SK-N-SH (cell line): ENCODE data around the gene SLC31A1.

Experiments used
- ELF1 ChIP-seq: IDR thresholded peaks from 2 replicates; pipeline ENCODE4 v1.4.0; 2012
- POLR2AphosphoS5 ChIP-seq: IDR thresholded peaks from 2 replicates; pipeline ENCODE4 v1.6.1; 2012; ENCODE audit warnings: low read depth, low read length
- RFX5 ChIP-seq: IDR thresholded peaks from 2 replicates; pipeline ENCODE4 v1.6.1; 2012; ENCODE audit warnings: mild to moderate bottlenecking, improper control_type of control experiment, low read length
- SMC3 ChIP-seq: IDR thresholded peaks from 2 replicates; pipeline ENCODE4 v1.6.1; 2012; ENCODE audit warnings: low read depth, low read length, improper control_type of control experiment
- TAF1 ChIP-seq: IDR thresholded peaks from 2 replicates; pipeline ENCODE4 v1.6.1; 2012; ENCODE audit warnings: low read depth, mild to moderate bottlenecking, low read length, moderate library complexity, borderline replicate concordance
- TCF12 ChIP-seq: IDR thresholded peaks from 2 replicates; pipeline ENCODE4 v1.4.0; 2012
- TF ChIP-seq, protein P1 (sequence below): fragments of 200-600 bp; sonication (generic); IDR thresholded peaks from 2 replicates; pipeline ENCODE4 v1.6.1; 2017; ENCODE audit warnings: antibody characterized with exemption, mild to moderate bottlenecking, moderate library complexity
- TF ChIP-seq, protein P2 (sequence below): IDR thresholded peaks from 2 replicates; pipeline ENCODE4 v1.6.1; 2012; ENCODE audit warnings: mild to moderate bottlenecking, low read depth, low read length, moderate library complexity

DNA sequence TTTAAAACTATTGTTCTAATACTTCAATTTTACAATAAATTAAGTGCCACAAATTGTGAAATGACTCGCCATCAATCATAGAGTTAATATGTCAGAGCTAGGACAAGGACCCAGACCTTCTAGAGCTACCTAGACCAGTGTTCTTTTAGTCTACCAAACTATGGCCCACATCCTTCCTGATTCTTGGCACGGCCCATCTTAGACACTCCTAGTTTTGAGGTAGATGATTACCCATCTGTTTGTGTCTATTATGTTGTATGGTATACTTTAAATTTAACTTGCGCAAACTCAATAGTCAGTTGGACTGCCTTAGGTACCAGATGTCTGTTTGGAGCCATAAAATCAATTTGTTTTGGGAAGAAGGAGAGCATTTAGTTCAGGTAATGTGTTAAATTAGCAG is 36.5 kb downstream of the SLC31A1 start:
- TF ChIP-seq, protein P1, sequence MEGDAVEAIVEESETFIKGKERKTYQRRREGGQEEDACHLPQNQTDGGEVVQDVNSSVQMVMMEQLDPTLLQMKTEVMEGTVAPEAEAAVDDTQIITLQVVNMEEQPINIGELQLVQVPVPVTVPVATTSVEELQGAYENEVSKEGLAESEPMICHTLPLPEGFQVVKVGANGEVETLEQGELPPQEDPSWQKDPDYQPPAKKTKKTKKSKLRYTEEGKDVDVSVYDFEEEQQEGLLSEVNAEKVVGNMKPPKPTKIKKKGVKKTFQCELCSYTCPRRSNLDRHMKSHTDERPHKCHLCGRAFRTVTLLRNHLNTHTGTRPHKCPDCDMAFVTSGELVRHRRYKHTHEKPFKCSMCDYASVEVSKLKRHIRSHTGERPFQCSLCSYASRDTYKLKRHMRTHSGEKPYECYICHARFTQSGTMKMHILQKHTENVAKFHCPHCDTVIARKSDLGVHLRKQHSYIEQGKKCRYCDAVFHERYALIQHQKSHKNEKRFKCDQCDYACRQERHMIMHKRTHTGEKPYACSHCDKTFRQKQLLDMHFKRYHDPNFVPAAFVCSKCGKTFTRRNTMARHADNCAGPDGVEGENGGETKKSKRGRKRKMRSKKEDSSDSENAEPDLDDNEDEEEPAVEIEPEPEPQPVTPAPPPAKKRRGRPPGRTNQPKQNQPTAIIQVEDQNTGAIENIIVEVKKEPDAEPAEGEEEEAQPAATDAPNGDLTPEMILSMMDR: no peak
- TF ChIP-seq, protein P2, sequence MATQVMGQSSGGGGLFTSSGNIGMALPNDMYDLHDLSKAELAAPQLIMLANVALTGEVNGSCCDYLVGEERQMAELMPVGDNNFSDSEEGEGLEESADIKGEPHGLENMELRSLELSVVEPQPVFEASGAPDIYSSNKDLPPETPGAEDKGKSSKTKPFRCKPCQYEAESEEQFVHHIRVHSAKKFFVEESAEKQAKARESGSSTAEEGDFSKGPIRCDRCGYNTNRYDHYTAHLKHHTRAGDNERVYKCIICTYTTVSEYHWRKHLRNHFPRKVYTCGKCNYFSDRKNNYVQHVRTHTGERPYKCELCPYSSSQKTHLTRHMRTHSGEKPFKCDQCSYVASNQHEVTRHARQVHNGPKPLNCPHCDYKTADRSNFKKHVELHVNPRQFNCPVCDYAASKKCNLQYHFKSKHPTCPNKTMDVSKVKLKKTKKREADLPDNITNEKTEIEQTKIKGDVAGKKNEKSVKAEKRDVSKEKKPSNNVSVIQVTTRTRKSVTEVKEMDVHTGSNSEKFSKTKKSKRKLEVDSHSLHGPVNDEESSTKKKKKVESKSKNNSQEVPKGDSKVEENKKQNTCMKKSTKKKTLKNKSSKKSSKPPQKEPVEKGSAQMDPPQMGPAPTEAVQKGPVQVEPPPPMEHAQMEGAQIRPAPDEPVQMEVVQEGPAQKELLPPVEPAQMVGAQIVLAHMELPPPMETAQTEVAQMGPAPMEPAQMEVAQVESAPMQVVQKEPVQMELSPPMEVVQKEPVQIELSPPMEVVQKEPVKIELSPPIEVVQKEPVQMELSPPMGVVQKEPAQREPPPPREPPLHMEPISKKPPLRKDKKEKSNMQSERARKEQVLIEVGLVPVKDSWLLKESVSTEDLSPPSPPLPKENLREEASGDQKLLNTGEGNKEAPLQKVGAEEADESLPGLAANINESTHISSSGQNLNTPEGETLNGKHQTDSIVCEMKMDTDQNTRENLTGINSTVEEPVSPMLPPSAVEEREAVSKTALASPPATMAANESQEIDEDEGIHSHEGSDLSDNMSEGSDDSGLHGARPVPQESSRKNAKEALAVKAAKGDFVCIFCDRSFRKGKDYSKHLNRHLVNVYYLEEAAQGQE: no peak
- no peak for TF ChIP-seq TCF12
- no peak for TF ChIP-seq ELF1
- TF ChIP-seq TAF1: no peak
- no peak for TF ChIP-seq POLR2AphosphoS5
- TF ChIP-seq RFX5: no peak
- TF ChIP-seq SMC3: no peak
